ENCODE data around the gene TRMU. TPM values are rescaled to one million over a fixed set of nuclear protein-coding genes. Genes with fewer than 3 reads are reported as not detected.
"Not testable (repeated sequence)": the region's sequence is repeated elsewhere in the genome, so short reads cannot be mapped to it uniquely, and the experiment has no call there.

Gene TRMU
- polyA plus RNA-seq, 4 donors: 39.9 to 70.5 (median 50.9) TPM

GRCh38 chr22:46399251-46400024 is 63.9 kb downstream of the TRMU start:
- DNase-seq (ENCODE audit: low read depth in 4 of 4, low spot score in 2 of 4): no peak

- no peak for DNase-seq (ENCODE audit: low read depth in 4 of 4, low spot score in 2 of 4)
These were observed 65.9 kb downstream of the TRMU start for GRCh38 chr22:46401370-46401769.

GRCh38 chr22:46402505-46402904 is 67.0 kb downstream of the TRMU start:
- DNase-seq (ENCODE audit: low read depth in 4 of 4, low spot score in 2 of 4): no peak

GRCh38 chr22:46403880-46404279 is 68.4 kb downstream of the TRMU start:
- not testable (repeated sequence) for DNase-seq (ENCODE audit: low read depth in 4 of 4, low spot score in 2 of 4)

- DNase-seq (ENCODE audit: low read depth in 4 of 4, low spot score in 2 of 4): no peak
These were observed 70.4 kb downstream of the TRMU start for GRCh38 chr22:46405901-46406300.

GRCh38 chr22:46406349-46406748 is 70.8 kb downstream of the TRMU start:
- DNase-seq (ENCODE audit: low read depth in 4 of 4, low spot score in 2 of 4): no peak

GRCh38 chr22:46406791-46407190 is 71.3 kb downstream of the TRMU start:
- no peak for DNase-seq (ENCODE audit: low read depth in 4 of 4, low spot score in 2 of 4)

Other genes starting within 250 kb of the TRMU start
- 10 to 100 TPM; 22.4 to 34.1 (median 28.3) TPM for gene PPARA, start 185.2 kb upstream of the TRMU start, polyA plus RNA-seq (ENCODE audit: insufficient read length in 4 of 4)
- gene CDPF1, start 85.4 kb upstream of the TRMU start, polyA plus RNA-seq (ENCODE audit: insufficient read length in 4 of 4): 10 to 100 TPM; 11.9 to 16.4 (median 14.5) TPM
- under 1 TPM; 0.22 to 0.55 (median 0.32) TPM for gene PKDREJ, start 72.4 kb upstream of the TRMU start, polyA plus RNA-seq (ENCODE audit: insufficient read length in 4 of 4)
- 10 to 100 TPM; 48.0 to 71.2 (median 54.2) TPM for gene TTC38, start 67.7 kb upstream of the TRMU start, polyA plus RNA-seq (ENCODE audit: insufficient read length in 4 of 4)
- gene GTSE1, start 38.8 kb upstream of the TRMU start, polyA plus RNA-seq (ENCODE audit: insufficient read length in 4 of 4): 10 to 100 TPM; 10.5 to 21.1 (median 19.1) TPM
- gene CELSR1, start 201.9 kb downstream of the TRMU start, polyA plus RNA-seq (ENCODE audit: insufficient read length in 4 of 4): 10 to 100 TPM; 21.5 to 28.6 (median 26.5) TPM